H1 (cell line): ENCODE data around the gene IDH2. TPM values are rescaled to one million over a fixed set of nuclear protein-coding genes. Genes with fewer than 3 reads are reported as not detected.

Experiments
- CTCF ChIA-PET: fragments of 300-600 bp; sonication (Branson Sonifier 250); formaldehyde crosslinking; loops from one replicate; lab custom pipeline; 2021; ENCODE audit not compliant: partially characterized antibody; lab: Charles Lee
- POLR2A ChIA-PET: fragments of 300-600 bp; sonication (Branson Sonifier 250); formaldehyde crosslinking; loops from one replicate; lab custom pipeline; 2021; ENCODE audit warnings: inconsistent platforms; ENCODE audit not compliant: partially characterized antibody; lab: Charles Lee
- DNase-seq, 2 experiments: peaks; one replicate each; pipeline versions ENCODE4 v3.0.0 to v3.0.0-alpha.2; 2010 to 2022; ENCODE audit warnings: low spot score in 2 of 2, low read depth in 1 of 2, mixed read lengths in 1 of 2
- FAIRE-seq: peaks from 2 replicates; lab custom pipeline; 2011; peaks lifted over from hg19 to GRCh38; lab: Jason Lieb, UNC
- H2AFZ ChIP-seq: 2 replicates; pipeline ENCODE4 v1.8.1; 2012; ENCODE audit warnings: low read length, inconsistent platforms
- H2AK5ac ChIP-seq: 2 replicates; pipeline ENCODE4 v1.6.1; 2013; ENCODE audit warnings: low read depth, low read length
- H2BK120ac ChIP-seq: replicated peaks from 2 replicates; pipeline ENCODE3; 2013; ENCODE audit warnings: low read depth, low read length, inconsistent platforms
- H2BK12ac ChIP-seq: 2 replicates; pipeline ENCODE4 v1.6.1; 2013; ENCODE audit warnings: low read depth, low read length
- H2BK15ac ChIP-seq: 2 replicates; pipeline ENCODE4 v1.6.1; 2013; ENCODE audit warnings: low read length
- H2BK20ac ChIP-seq: 2 replicates; pipeline ENCODE4 v1.6.1; 2013; ENCODE audit warnings: low read length
- H2BK5ac ChIP-seq: 2 replicates; pipeline ENCODE4 v1.6.1; 2013; ENCODE audit warnings: low read depth, low read length
- H3K14ac ChIP-seq: 2 replicates; pipeline ENCODE4 v1.6.1; 2013; ENCODE audit warnings: inconsistent platforms; ENCODE audit not compliant: insufficient read length
- H3K18ac ChIP-seq: 2 replicates; pipeline ENCODE4 v1.6.1; 2013; ENCODE audit warnings: low read length; ENCODE audit errors: extremely low read depth
- H3K23ac ChIP-seq: 2 replicates; pipeline ENCODE4 v1.6.1; 2013; ENCODE audit warnings: inconsistent platforms; ENCODE audit not compliant: insufficient read length
- H3K23me2 ChIP-seq: 2 replicates; pipeline ENCODE4 v1.6.1; 2013; ENCODE audit warnings: low read depth, low read length
- H3K27ac ChIP-seq: 2 replicates; pipeline ENCODE4 v1.6.1; 2011; ENCODE audit warnings: low read depth, low read length, inconsistent platforms
- H3K27me3 ChIP-seq, 4 experiments: replicated peaks in 1 of 4; 1 replicate in 1 of 4; 2 replicates in 3 of 4; pipeline versions ENCODE4 v1.6.1 to v1.8.1; 2011 to 2013; ENCODE audit warnings: low read length in 3 of 4, mild to moderate bottlenecking in 3 of 4, inconsistent platforms in 2 of 4, mixed read lengths in 2 of 4, moderate library complexity in 1 of 4; ENCODE audit not compliant: control insufficient read depth in 3 of 4, insufficient read depth in 3 of 4; ENCODE audit errors: extremely low read depth in 1 of 4
- H3K36me3 ChIP-seq, 4 experiments: 2 replicates each; pipeline versions ENCODE4 v1.6.1 to v1.8.1; 2011 to 2013; ENCODE audit warnings: mild to moderate bottlenecking in 4 of 4, low read length in 3 of 4, moderate library complexity in 2 of 4, control low read depth in 1 of 4, inconsistent platforms in 1 of 4; ENCODE audit not compliant: insufficient read depth in 4 of 4, control insufficient read depth in 2 of 4
- H3K4ac ChIP-seq: replicated peaks from 2 replicates; pipeline ENCODE3; 2013; ENCODE audit warnings: low read length, low read depth, mixed read lengths, inconsistent platforms; ENCODE audit not compliant: insufficient read length
- H3K4me1 ChIP-seq, 4 experiments: replicated peaks in 1 of 4; 1 replicate in 1 of 4; 2 replicates in 3 of 4; pipeline versions ENCODE4 v1.6.1 to v1.8.1; 2011 to 2013; ENCODE audit warnings: low read length in 3 of 4, inconsistent platforms in 2 of 4, mixed read lengths in 1 of 4; ENCODE audit not compliant: insufficient read depth in 4 of 4, control insufficient read depth in 3 of 4
- H3K4me2 ChIP-seq, 2 experiments: 2 replicates each; pipeline versions ENCODE4 v1.6.1 to v1.8.1; 2011 to 2013; ENCODE audit warnings: low read depth in 2 of 2, low read length in 2 of 2, control low read depth in 1 of 2, inconsistent platforms in 1 of 2, mild to moderate bottlenecking in 1 of 2; ENCODE audit not compliant: insufficient read depth in 1 of 2
- H3K4me3 ChIP-seq, 4 experiments: fragments of 200-600, 300-600 bp in 1 of 4; sonication (generic), shearing (Covaris generic), sonication (Bioruptor Twin) in 1 of 4; 2 replicates each; pipeline versions ENCODE4 v1.5.1 to v1.8.1; 2011 to 2016; ENCODE audit warnings: low read length in 4 of 4, low read depth in 3 of 4, control low read depth in 2 of 4, inconsistent platforms in 2 of 4, mild to moderate bottlenecking in 2 of 4, mixed read lengths in 1 of 4, moderate library complexity in 1 of 4; ENCODE audit not compliant: insufficient read depth in 2 of 4; ENCODE audit errors: extremely low read depth in 1 of 4
- H3K56ac ChIP-seq: replicated peaks from 2 replicates; pipeline ENCODE3; 2013; ENCODE audit warnings: low read depth, mild to moderate bottlenecking, mixed read lengths, low read length, inconsistent platforms; ENCODE audit not compliant: insufficient read length
- H3K79me1 ChIP-seq: 2 replicates; pipeline ENCODE4 v1.6.1; 2013; ENCODE audit warnings: low read depth, low read length, control low read depth
- H3K79me2 ChIP-seq, 2 experiments: 2 replicates each; pipeline versions ENCODE4 v1.6.1 to v1.8.1; 2012 to 2013; ENCODE audit warnings: low read length in 2 of 2, mild to moderate bottlenecking in 2 of 2, inconsistent platforms in 1 of 2; ENCODE audit not compliant: insufficient read depth in 2 of 2, control insufficient read depth in 1 of 2
- H3K9ac ChIP-seq, 4 experiments: replicated peaks in 1 of 4; 1 replicate in 1 of 4; 2 replicates in 3 of 4; pipeline versions ENCODE4 v1.6.1 to v1.8.1; 2011 to 2013; ENCODE audit warnings: low read depth in 3 of 4, low read length in 3 of 4, control low read depth in 2 of 4, mild to moderate bottlenecking in 2 of 4, moderate library complexity in 2 of 4, inconsistent platforms in 1 of 4; ENCODE audit errors: extremely low read depth in 1 of 4
- H3K9me3 ChIP-seq, 2 experiments: 2 replicates each; pipeline versions ENCODE4 v1.6.1 to v1.8.1; 2012 to 2013; ENCODE audit warnings: mild to moderate bottlenecking in 2 of 2, moderate library complexity in 2 of 2, control low read depth in 1 of 2, inconsistent platforms in 1 of 2, low read depth in 1 of 2, low read length in 1 of 2, mixed read lengths in 1 of 2; ENCODE audit not compliant: insufficient read depth in 2 of 2
- H4K20me1 ChIP-seq, 2 experiments: replicated peaks in 1 of 2; 2 replicates each; pipeline versions ENCODE3 to v1.8.1; 2011 to 2013; ENCODE audit warnings: inconsistent platforms in 2 of 2, low read length in 2 of 2, mild to moderate bottlenecking in 1 of 2; ENCODE audit not compliant: insufficient read depth in 2 of 2, control insufficient read depth in 1 of 2
- H4K5ac ChIP-seq: 2 replicates; pipeline ENCODE4 v1.6.1; 2013; ENCODE audit warnings: low read length, low read depth, mixed read lengths, inconsistent platforms; ENCODE audit not compliant: insufficient read length
- H4K8ac ChIP-seq: 2 replicates; pipeline ENCODE4 v1.8.0; 2013; ENCODE audit warnings: mild to moderate bottlenecking, moderate library complexity, low read length, inconsistent platforms; ENCODE audit not compliant: insufficient read depth; ENCODE audit errors: extremely low read depth
- H4K91ac ChIP-seq: replicated peaks from 2 replicates; pipeline ENCODE3; 2013; ENCODE audit warnings: low read length, mixed read lengths, inconsistent platforms; ENCODE audit not compliant: insufficient read length
- JUN ChIP-seq: IDR thresholded peaks from 2 replicates; pipeline ENCODE4 v1.6.1; 2011; ENCODE audit warnings: low read depth, mild to moderate bottlenecking, improper control_type of control experiment, low read length
- WGBS, 2 experiments: shearing (Covaris generic) in 1 of 2; methylation state at CpG; one replicate each; pipeline versions ENCODE4 v1.1.6 to v1.1.7; 2013 to 2015; ENCODE audit warnings: low lambda C conversion rate in 2 of 2, mixed read lengths in 2 of 2, inconsistent platforms in 1 of 2, low coverage in 1 of 2, missing lambda C conversion rate in 1 of 2; ENCODE audit not compliant: insufficient replicate concordance in 2 of 2, insufficient coverage in 1 of 2, insufficient read length in 1 of 2; ENCODE audit errors: extremely low coverage in 1 of 2, missing lambda C conversion rate in 1 of 2; 5-methylcytosine and 5-hydroxymethylcytosine counted together
- polyA plus RNA-seq, 7 experiments: library from polyadenylated mRNA; depleted of rRNA in 3 of 7; stranded (reverse) in 5 of 7; unstranded in 2 of 7; fragments of >200 nt in 5 of 7; fragments of 200-250 nt in 2 of 7; gene quantifications; 1 replicate in 5 of 7; 2 replicates in 1 of 7; 4 replicates in 1 of 7; pipeline versions ENCODE4 v1.2.1 to v1.2.3, GENCODE V29; 2011 to 2013; ENCODE audit warnings: missing spikeins in 2 of 7, mixed read lengths in 2 of 7
- total RNA-seq: library from RNA; stranded (reverse); fragmentation: NEBNext Ultra II Directional; extraction: Animal tissue kit (Norgen Biotek cat#: 25700); gene quantifications from 2 replicates; pipeline ENCODE4 v1.2.1, GENCODE V29; 2021

The IDH2 gene
- total and polyA plus RNA-seq, 2 of the 8 experiments (the other 6 are each of a cell fraction or from before 2014, with no cell fraction given), result 64.2 to 84.6 TPM

DNA sequence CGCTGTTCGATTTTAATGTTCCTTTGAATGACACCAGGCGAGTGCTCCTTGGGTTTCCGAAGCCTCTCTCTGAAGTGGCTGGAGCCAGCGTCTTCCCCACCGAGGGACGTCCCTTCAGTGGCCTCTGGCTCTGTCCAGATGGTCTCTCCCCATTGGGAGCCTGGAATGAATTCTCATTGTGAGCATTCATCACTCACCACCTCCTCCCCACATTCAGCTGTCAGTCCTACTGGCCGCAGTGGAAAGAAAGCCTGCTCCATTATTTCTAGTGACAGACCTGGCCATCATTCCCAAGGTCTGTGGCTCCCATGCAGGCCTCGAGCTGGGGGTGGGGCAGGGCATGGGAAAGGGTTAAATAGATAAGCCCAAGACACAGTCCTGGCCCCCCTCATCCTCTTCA lies 65.9 kb downstream of the IDH2 start:
- H3K27ac ChIP-seq, result no peak overlapping the region
- no peak overlapping the region for H3K56ac ChIP-seq
- no peak overlapping the region for H2BK15ac ChIP-seq
- no peak overlapping the region for H3K23ac ChIP-seq
- no peak overlapping the region for H3K14ac ChIP-seq
- peaks cover 0 to 3% of the 10 kb centered on the region in 2 experiments for H4K20me1 ChIP-seq
- H4K91ac ChIP-seq, result no peak overlapping the region
- H3K23me2 ChIP-seq, result peaks cover 2% of the 10 kb centered on the region; the same call in 1 of the 2 replicates
- no peak overlapping the region for H3K4ac ChIP-seq
- no peaks in the 10 kb centered on the region for H3K9me3 ChIP-seq
- H3K4me1 ChIP-seq, result peaks cover 0 to 29% (median 9%) of the 10 kb centered on the region in 4 experiments; a peak in 3 of 7 replicates
- no peak overlapping the region for H4K5ac ChIP-seq
- no peak overlapping the region for H2BK20ac ChIP-seq
- H3K27me3 ChIP-seq, result no peaks in the 10 kb centered on the region
- no peak overlapping the region for H2BK120ac ChIP-seq
- no peak overlapping the region for H2BK5ac ChIP-seq
- H4K8ac ChIP-seq, result no peak overlapping the region
- no peak overlapping the region for H2AFZ ChIP-seq
- no peak overlapping the region for H3K9ac ChIP-seq
- DNase-seq (no peak), FAIRE-seq (no peak)
- no peak overlapping the region for H3K18ac ChIP-seq
- POLR2A ChIA-PET, result interaction anchor here (1.1 kb wide), 1 partner anchor 21 kb away, joined by 3 read pairs; no protein-coding TSS in a partner anchor
- no peak overlapping the region for H2AK5ac ChIP-seq
- no peak for TF ChIP-seq JUN
- CTCF ChIA-PET, result interaction anchor here (0.7 to 2.0 kb wide), 5 partner anchors 16 to 371 kb away, joined by 3 to 6 read pairs (median 4); partner anchors contain the start of gene ZNF710
- no peak overlapping the region for H2BK12ac ChIP-seq
- H3K4me2 ChIP-seq, result no peak overlapping the region
- H3K36me3 ChIP-seq, result no peaks in the 10 kb centered on the region
- 82% methylated on average over 9 of the region's 9 CpGs; no CpG with 5 or more reads in 1 of the 2 experiments for WGBS, 2 experiments
- no peaks in the 10 kb centered on the region for H3K79me2 ChIP-seq
- H3K4me3 ChIP-seq, result no peak overlapping the region
- H3K79me1 ChIP-seq, result peaks cover 7% of the 10 kb centered on the region
